NOMO-1 (cell line): ENCODE data around the gene LINC00305.
A peak's percentile ranks its signal among the peaks of the same experiment; 100 is the strongest.

Experiments used
- DNase-seq, 2 experiments: peaks; one replicate each; lab custom pipeline; 2025; ENCODE audit not compliant: unreplicated experiment in 2 of 2; lab: John Stamatoyannopoulos, UW

LINC00305 gene

GRCh38 chr18:64037812-64038414 lies 111.0 kb downstream of the LINC00305 start:
- peak in 1 of 2 experiments; percentile 25 for DNase-seq

- no peak for DNase-seq
These were observed 116.6 kb downstream of the LINC00305 start for GRCh38 chr18:64032312-64032711.

GRCh38 chr18:64031411-64031810 lies 117.5 kb downstream of the LINC00305 start:
- DNase-seq, result no peak
